Measurements from ENCODE around the gene OR8B4. TPM values are rescaled to one million over a fixed set of nuclear protein-coding genes. Genes with fewer than 3 reads are reported as not detected.

The OR8B4 gene, protein sequence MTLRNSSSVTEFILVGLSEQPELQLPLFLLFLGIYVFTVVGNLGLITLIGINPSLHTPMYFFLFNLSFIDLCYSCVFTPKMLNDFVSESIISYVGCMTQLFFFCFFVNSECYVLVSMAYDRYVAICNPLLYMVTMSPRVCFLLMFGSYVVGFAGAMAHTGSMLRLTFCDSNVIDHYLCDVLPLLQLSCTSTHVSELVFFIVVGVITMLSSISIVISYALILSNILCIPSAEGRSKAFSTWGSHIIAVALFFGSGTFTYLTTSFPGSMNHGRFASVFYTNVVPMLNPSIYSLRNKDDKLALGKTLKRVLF
- total RNA-seq = not detected

GRCh38 chr11:124424384-124424921, at the start of gene OR8B4:
OR8B4 (minus strand) TSS chr11:124424871; CDS start chr11:124424871, 0 bp downstream.
- ATAC-seq (ENCODE audit: low FRiP score) (no peak), DNase-seq (ENCODE audit: low spot score) (no peak)
- TF ChIP-seq, protein P1, sequence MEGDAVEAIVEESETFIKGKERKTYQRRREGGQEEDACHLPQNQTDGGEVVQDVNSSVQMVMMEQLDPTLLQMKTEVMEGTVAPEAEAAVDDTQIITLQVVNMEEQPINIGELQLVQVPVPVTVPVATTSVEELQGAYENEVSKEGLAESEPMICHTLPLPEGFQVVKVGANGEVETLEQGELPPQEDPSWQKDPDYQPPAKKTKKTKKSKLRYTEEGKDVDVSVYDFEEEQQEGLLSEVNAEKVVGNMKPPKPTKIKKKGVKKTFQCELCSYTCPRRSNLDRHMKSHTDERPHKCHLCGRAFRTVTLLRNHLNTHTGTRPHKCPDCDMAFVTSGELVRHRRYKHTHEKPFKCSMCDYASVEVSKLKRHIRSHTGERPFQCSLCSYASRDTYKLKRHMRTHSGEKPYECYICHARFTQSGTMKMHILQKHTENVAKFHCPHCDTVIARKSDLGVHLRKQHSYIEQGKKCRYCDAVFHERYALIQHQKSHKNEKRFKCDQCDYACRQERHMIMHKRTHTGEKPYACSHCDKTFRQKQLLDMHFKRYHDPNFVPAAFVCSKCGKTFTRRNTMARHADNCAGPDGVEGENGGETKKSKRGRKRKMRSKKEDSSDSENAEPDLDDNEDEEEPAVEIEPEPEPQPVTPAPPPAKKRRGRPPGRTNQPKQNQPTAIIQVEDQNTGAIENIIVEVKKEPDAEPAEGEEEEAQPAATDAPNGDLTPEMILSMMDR (IDR thresholded peaks at IDR 0.05) = no peak

- no peak for DNase-seq (ENCODE audit: low spot score)
- TF ChIP-seq, protein P1 (IDR thresholded peaks at IDR 0.05) = no peak
- no peak for ATAC-seq (ENCODE audit: low FRiP score)
Measured at GRCh38 chr11:124474079-124474478, 49.4 kb upstream of the OR8B4 start.

DNA sequence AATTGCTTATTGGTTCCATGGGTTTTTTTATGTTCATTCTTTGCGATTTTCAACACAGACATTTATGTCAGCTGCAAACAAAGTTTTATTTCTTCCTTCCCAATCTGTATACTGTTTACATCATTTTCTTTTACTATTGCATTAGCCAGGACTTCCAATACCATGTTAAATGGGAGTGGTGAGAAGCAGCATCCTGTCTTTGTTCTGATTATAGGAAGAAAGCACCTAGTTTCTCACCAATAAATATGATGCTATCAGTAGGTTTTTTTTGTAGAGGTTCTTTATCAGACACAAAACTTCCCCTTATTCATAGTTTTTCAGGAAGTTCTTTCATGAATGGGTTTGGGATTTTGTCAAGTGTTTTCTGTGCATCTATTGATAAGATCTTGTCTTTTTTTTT, 48.8 kb upstream of the OR8B4 start:
- ATAC-seq (ENCODE audit: low FRiP score) (no peak), DNase-seq (ENCODE audit: low spot score) (no peak)
- TF ChIP-seq, protein P1 (IDR thresholded peaks at IDR 0.05) = no peak

GRCh38 chr11:124470561-124471227, 46.0 kb upstream of the OR8B4 start:
- TF ChIP-seq, protein P1 (IDR thresholded peaks at IDR 0.05) = no peak
- ATAC-seq (ENCODE audit: low FRiP score) = no peak
- no peak for DNase-seq (ENCODE audit: low spot score)

- ATAC-seq (ENCODE audit: low FRiP score) = no peak
- DNase-seq (ENCODE audit: low spot score) = no peak
- TF ChIP-seq, protein P1 (IDR thresholded peaks at IDR 0.05) = no peak
Measured at GRCh38 chr11:124467381-124467927, 42.8 kb upstream of the OR8B4 start.

DNA sequence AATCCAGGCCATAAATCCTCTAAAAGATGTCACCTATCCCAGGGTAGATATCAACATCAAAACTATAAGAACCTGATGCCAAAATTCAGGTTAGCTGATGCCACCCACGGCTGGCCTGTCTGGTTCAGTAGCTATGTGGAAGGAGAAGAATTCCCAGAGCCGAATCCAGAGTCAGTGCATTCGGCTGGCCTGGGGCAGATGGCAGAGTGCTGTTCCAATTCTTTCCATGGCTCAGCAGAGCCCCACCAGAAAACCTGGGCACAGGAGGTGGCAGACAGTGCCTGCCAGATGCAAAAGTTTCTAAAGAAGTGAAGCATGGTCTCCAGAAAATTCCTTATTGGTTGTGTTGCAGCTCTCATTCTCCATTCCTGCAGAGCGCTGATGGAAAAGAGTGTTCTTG, 40.7 kb upstream of the OR8B4 start:
- ATAC-seq (ENCODE audit: low FRiP score) (no peak), DNase-seq (ENCODE audit: low spot score) (no peak)
- TF ChIP-seq, protein P1 (IDR thresholded peaks at IDR 0.05) = no peak
